Retinal pigment epithelial cell (primary cell): Measurements from ENCODE around the gene TBCCD1.

Source experiments
- DNase-seq: peaks from one replicate; pipeline ENCODE4 v3.0.0-alpha.2; 2010; ENCODE audit warnings: low read depth
- H3K4me3 ChIP-seq: 2 replicates; pipeline ENCODE4 v1.5.1; 2011; ENCODE audit warnings: mild to moderate bottlenecking, low read length, control low read depth, moderate library complexity
- TF ChIP-seq, protein P1 (sequence below): conservative IDR thresholded peaks from 2 replicates; pipeline ENCODE4 v1.5.1; 2011; ENCODE audit warnings: low read depth, low read length, control low read depth, inconsistent platforms

TBCCD1 gene

GRCh38 chr3:186612065-186612464 lies 44.9 kb upstream of the TBCCD1 start:
- DNase-seq: no peak
- TF ChIP-seq, protein P1, sequence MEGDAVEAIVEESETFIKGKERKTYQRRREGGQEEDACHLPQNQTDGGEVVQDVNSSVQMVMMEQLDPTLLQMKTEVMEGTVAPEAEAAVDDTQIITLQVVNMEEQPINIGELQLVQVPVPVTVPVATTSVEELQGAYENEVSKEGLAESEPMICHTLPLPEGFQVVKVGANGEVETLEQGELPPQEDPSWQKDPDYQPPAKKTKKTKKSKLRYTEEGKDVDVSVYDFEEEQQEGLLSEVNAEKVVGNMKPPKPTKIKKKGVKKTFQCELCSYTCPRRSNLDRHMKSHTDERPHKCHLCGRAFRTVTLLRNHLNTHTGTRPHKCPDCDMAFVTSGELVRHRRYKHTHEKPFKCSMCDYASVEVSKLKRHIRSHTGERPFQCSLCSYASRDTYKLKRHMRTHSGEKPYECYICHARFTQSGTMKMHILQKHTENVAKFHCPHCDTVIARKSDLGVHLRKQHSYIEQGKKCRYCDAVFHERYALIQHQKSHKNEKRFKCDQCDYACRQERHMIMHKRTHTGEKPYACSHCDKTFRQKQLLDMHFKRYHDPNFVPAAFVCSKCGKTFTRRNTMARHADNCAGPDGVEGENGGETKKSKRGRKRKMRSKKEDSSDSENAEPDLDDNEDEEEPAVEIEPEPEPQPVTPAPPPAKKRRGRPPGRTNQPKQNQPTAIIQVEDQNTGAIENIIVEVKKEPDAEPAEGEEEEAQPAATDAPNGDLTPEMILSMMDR: no peak
- H3K4me3 ChIP-seq: no peak overlapping the region

GRCh38 chr3:186609247-186609868 lies 42.2 kb upstream of the TBCCD1 start:
- no peak for DNase-seq
- H3K4me3 ChIP-seq: no peak overlapping the region
- TF ChIP-seq, protein P1: peak; percentile 26

GRCh38 chr3:186608624-186609215 lies 41.6 kb upstream of the TBCCD1 start:
- DNase-seq: no peak
- TF ChIP-seq, protein P1: no peak
- no peak overlapping the region for H3K4me3 ChIP-seq

- no peak for DNase-seq
- TF ChIP-seq, protein P1: no peak
- no peak overlapping the region for H3K4me3 ChIP-seq
Observed at GRCh38 chr3:186605561-186606545, 38.7 kb upstream of the TBCCD1 start.

DNA sequence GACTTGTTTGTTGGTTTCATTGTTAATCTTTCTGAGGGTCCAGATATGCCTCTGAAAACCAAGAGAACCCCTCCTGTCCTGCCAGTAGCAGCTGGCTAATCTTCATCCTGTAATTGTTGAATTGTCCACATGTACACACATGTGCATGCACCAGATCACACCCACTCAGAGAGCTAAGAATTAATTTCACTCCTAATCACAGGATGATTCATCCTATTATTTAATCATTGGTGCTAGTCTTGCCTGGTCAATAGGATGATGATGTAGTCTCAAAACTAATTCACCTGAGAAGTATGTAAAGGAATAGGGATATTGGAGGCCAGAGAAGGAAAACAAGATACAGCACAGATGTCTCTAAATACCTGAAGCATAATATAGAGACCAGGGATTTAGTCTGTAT lies 37.9 kb upstream of the TBCCD1 start:
- no peak for DNase-seq
- TF ChIP-seq, protein P1: no peak
- no peak overlapping the region for H3K4me3 ChIP-seq

GRCh38 chr3:186603159-186603558 lies 36.0 kb upstream of the TBCCD1 start:
- TF ChIP-seq, protein P1: no peak
- no peak for DNase-seq
- H3K4me3 ChIP-seq: no peak overlapping the region
